Iris pigment epithelial cell (primary cell): ENCODE results near the gene KRTAP3-1.

Experiments
- DNase-seq: peaks from one replicate; pipeline ENCODE4 v3.0.0-alpha.2; 2011; ENCODE audit warnings: low read depth

Gene KRTAP3-1

DNA sequence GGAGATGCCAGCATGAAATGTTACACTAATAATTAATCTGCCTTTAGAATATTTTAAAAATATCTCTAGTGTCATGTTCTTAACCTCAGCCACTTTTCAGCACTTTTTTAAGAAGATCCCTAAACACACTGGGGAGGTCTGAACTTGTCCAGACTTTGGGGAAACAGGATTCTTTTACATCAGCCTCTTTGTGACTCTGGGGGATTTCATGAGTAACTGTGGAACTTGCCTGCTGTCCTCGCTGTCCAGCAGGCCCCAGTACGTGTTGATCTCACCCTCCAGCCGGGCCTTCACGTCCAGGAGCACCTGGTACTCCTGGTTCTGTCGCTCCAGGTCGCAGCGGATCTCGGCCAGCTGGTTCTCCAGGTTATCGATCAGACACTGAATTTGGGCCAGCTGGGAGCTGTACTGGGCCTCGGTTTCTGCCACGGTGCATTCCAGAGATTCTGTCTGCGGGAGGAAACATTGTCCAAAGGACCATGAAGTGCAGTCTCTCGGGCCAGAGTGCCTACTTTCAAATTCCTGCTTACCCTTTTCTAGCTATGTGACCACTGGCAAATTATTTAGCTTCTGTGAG is 30.3 kb downstream of the KRTAP3-1 start:
- no peak for DNase-seq

DNA sequence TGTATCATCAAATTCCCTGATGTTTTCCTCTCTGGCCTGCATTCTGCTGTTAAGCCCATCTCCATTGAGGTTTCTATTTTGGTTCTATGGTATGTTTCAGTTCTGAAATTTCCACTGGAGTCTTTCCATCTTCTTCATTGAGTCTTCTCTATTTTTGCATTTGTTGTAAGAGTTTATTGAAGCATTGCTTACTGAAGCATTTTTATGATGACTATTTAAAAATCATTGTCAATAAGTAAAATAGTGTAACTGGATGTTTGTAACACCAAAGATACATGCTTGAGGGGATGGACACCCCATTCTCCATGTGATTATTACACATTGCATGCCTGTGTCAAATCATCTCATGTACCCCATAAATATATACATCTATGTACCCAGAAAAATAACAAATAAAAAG is 33.4 kb downstream of the KRTAP3-1 start:
- no peak for DNase-seq

DNA sequence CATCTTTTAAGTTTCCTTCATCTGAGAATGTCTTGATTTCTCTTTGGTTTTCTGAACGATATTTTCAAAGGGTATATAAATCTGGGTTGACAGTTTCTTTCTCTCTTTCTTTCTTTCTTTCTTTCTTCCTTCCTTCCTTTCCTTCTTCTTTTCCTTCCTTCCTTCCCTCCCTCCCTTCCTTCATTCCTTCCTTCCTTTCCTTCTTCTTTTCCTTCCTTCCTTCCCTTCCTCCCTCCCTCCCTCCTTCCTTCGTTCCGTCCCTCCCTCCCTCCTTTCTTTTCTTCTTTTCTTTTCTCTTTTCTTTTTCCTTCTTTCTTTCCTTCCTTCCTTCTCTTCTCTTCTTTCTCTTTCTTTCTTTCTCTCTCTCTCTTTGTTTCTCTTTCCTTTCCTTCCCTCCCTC is 34.6 kb downstream of the KRTAP3-1 start:
- no peak for DNase-seq

DNA sequence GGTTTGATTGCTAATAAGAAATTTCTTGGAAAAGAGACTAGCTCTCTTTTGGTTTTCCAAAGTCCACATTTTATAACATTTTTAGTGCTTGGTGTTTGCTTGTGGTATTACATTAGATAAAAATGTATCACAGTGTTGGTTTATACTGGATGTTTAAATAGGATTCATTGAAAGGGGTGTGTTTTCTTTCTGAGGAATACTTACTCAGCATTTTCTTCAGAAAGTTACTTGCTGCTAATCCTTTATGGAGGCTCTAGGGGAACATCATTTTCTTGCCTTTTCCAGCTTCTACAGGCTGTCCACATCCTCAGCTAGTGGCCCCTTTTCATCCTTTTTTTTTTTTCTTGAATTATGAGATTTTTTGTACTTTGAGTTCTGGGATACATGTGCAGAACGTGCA is 41.3 kb downstream of the KRTAP3-1 start:
- DNase-seq: no peak

DNA sequence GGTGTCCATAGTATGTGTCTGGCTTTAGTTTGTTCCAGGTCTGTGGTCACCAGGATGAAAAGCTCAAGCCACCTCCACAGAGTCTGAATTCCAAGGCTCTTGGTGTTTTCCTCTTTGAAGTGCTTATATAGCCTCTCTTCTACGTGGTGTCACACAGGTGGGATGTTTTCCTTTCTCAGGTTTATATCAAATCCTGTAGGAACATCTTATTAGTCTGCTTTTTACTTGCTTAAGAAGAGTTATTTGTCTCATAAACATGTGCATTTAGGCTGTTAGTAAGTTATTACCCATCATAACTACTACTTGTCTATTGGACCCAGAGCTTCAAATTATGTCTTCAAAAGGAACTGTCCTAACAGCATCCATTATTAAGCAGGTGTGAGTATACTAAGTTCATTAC is 42.1 kb downstream of the KRTAP3-1 start, which contains the start of gene KRT39:
KRT39 (minus strand) TSS at position 101 of the 400 bp plus-strand sequence; CDS start at position 9, 92 bp downstream.
- DNase-seq: no peak

DNA sequence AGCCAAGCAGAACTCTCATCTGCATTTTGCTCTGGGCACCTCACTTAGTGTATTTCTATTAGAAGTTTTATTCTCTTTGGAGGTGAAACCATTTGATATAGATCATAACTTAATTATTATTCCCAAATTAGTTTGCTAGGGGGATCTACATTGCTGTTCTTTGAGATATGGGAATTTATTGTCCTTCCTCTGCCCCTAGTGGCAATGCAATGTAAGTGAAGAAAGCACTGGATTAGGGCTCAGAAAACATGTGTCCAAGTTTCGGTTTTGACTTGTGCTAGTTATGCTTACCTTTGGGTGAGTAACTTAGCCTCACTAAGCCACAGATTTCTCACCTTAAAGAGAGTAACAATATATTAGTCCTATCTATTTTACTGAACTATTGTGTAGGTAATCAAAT is 45.1 kb downstream of the KRTAP3-1 start:
- DNase-seq: no peak

DNA sequence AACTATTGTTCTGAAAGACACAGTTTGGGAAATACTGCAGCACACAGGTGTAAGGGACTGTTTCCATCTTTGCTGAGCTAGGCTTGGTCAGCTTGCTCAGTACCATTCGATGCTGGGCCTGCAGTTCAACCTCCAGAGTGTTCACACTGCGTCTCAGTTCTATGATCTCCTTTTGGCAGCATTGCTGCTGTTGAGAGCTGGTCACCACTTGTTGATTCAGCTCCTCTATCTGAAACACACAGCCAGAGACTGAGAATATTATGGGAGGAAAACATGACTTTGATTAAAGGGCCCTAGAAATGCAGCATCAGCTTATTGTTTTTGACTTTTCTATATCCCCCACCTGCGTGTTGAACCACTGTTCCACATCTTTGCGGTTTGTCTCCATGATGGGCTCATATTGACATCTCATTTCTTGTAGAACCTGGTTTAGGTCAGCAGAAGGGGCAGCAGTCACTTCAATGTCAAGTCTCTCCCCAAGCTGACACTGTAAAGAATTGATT is 46.8 kb downstream of the KRTAP3-1 start:
- no peak for DNase-seq

DNA sequence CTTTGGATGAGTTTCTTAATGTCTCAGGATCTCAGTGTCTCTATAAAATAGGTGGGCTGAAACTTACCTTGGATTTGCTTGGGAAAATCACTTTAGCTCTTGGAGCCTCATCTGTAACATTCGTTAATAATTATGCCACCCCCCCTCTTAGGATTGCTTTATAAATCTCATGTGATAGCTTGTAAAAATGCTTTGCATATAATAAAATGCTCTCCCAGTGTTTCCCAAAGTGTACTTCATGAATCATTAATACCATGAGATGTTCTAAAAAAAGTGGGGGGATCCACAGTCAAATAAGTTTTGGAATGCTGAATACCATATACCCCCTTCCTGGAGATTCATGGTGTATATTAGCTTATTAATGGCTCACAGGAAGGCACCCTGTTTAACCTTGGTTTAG is 47.3 kb downstream of the KRTAP3-1 start:
- no peak for DNase-seq

DNA sequence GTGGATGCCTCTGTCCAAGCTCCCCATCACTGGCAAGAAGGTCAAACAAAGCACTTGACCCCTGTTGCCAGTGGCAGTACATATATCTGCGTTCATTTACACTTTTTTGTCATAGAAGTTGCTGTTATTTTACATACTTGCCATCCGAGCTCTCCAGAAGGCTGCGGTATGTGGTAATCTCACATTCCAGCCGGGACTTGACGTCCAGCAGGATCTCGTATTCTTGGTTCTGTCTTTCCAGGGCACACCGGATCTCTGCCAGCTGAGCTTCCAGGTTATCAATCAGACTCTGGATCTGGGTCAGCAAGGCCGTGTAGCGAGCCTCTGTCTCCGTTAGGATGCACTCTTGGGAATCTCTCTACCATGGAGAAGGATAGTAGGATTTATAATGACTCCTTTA is 48.8 kb downstream of the KRTAP3-1 start:
- DNase-seq: no peak
